22Rv1 (cell line): Measurements from ENCODE around the gene KRTDAP.

Experiments
- CTCF ChIP-seq: fragments of 450-650 bp; IDR thresholded peaks from 2 replicates; pipeline ENCODE4 v1.5.1; 2017; ENCODE audit warnings: mild to moderate bottlenecking
- ZFX ChIP-seq: fragments of 450-650 bp; IDR thresholded peaks from 2 replicates; pipeline ENCODE4 v1.6.1; 2017; ENCODE audit warnings: antibody characterized with exemption, borderline replicate concordance

GRCh38 chr19:35460608-35461007, 29.7 kb downstream of the KRTDAP start:
- TF ChIP-seq CTCF (no peak), ZFX (no peak)
